G401 (cell line): ENCODE results near the gene DPYSL3. TPM values are rescaled to one million over a fixed set of nuclear protein-coding genes. Genes with fewer than 3 reads are reported as not detected.
A peak's percentile ranks its signal among the peaks of the same experiment; 100 is the strongest.
"Not testable (repeated sequence)": the region's sequence is repeated elsewhere in the genome, so short reads cannot be mapped to it uniquely, and the experiment has no call there.

ENCODE experiments used
- DNase-seq: peaks from one replicate; pipeline ENCODE4 v3.0.0-alpha.2; 2015; ENCODE audit warnings: low spot score
- in situ Hi-C: cut with HindIII; loops from 2 replicates; pipeline ENCODE4 v1.10.0; 2016; ENCODE audit warnings: low sequenced_read_pairs, mixed read lengths
- total RNA-seq: library from RNA; depleted of rRNA; stranded (reverse); fragments of >200 nt; shearing (Covaris generic); gene quantifications from 2 replicates; pipeline ENCODE4 v1.2.3, GENCODE V29; 2014

The DPYSL3 gene
- total RNA-seq, 1 experiment from 2014 or later: 0.58 TPM

DNA sequence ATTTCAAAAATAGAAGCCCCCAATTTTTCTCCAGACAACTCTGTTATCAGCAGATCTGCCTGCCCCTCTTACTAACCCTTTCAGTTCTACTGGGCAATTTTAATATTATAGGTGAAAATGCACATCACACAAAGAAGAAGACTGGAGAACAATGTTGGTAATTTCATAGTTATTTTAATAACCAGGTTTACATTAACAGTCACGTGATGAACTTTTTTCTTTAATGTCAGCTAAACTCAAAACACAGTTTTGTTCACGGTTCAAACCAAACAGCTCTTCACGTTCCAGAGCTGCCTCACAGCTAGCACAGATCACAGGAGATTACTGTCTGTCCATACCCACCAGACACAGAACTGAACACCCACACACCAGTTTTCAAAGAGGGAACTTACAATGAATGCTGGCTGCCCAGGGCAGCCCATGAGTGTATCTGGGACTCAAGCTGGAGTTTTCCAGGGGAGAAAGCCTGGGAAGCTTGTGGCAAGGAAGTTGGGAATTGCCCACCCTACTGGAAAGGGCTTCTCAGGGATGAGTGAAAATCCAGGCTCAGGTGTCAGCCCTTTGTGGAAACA lies 119.1 kb downstream of the DPYSL3 start:
- in situ Hi-C loops: no loop called here
- no peak for DNase-seq

DNA sequence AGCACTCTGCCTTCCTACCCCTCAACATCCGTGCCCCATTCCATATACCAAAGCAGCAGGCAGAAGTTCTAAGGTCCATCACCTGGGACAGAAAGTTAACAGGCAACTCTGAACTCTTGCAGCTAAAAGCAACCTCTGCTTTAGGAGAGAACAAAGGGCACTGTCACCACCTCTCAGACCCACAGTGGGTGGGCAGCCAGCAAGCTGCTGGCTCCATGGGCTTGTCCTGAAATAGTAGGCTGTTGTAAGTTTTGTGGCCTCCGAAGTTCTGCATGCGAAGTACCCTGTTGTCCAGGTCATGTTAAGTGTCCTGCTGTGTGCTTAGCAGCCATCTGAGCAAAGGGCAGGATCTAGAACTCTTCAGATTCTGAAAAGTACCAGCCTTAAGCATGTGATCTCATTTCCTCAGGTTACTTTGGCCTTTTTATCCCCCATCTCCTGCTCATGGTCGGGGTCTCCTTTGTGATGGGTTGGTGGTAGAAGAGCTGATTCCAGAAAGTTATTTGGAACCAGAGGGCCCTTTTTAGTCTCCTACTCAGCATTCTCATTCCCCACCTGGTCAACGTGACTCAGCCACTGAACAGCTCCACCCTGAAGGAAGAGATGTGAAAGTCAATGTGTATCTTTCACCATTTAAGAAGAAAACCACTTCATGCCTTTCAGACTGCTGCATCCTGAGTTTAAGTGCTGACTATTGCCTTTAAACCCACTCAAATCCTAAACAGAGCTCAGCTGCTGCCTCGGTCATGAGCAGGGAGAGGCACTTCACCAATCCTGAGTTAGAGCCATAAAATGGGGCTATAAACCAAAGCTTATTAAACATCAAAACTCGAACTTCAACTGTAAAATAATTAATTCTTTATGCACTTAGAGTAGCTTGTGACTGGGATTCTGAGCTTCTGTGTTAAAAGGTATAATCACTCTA lies 121.4 kb downstream of the DPYSL3 start:
- in situ Hi-C loops: no loop called here
- no peak for DNase-seq

- in situ Hi-C loops: no loop called here
- peak; percentile 16 for DNase-seq
Observed at GRCh38 chr5:147387109-147387508, 122.8 kb downstream of the DPYSL3 start.

DNA sequence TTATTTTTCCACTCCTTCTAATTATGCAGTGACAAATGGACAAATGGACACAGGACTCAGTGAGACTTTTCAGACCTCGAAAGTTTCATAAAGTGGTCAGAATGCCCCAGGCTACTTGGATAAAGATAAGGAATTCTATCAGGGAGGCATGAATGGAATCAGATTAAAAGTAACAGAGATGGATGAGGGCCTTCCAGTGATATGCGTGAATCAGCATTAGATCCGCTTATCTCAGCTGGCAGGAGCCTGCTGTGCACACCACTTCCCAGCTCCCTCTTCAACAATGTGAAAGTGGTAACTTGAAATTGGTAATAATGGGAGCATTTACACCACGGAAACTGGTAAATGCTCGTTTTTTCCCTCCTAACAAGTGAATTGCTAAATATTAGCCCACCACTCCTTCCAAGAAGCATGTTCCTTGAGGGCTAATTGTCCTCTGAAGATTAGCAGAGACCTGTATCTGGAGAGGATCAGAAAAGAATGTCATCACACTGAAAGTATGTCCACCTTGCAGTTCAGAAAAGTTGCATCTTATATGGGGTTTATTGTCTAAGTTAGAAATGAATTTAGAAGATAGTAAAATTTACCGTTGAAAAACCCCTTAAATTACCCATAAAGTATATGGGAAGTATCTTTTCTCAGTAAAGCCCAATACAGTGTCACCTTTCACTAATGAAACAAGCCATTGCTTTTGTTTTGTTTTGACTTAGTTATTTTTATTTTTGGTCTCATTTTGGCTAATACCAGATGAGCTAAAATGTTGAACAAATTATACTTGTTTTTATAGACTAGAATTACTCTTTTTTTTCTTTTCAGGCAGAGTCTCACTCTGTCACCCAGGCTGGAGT lies 125.3 kb downstream of the DPYSL3 start:
- DNase-seq: peak; percentile 36

GRCh38 chr5:147382776-147383175 lies 127.1 kb downstream of the DPYSL3 start:
- DNase-seq: peak; percentile 84
- in situ Hi-C loops: no loop called here

More for the DNA sequence above, 125.3 kb downstream of the DPYSL3 start:
- in situ Hi-C loops: no loop called here

GRCh38 chr5:147381555-147381954 lies 128.3 kb downstream of the DPYSL3 start:
- in situ Hi-C loops: no loop called here
- no peak for DNase-seq

DNA sequence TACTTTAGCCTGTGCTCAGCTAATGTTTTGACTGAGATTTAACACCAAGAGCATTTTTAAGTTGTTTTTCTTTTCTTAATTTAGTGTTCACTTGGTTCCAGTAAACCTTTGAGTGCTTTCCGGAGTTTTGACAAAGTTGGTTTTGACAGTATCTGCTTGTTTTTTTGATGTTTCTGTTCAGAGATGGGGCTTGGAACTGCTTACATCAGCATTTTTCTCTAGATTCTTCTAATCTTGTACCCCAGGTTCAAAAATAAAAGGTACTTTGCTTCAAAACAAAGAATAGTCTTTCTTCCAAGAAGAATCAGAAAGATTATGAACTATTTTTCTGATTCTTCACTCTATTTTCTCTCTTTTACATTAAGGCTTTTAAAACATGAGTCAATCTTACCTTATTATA lies 132.2 kb downstream of the DPYSL3 start:
- DNase-seq: no peak
- in situ Hi-C loops: no loop called here

DNA sequence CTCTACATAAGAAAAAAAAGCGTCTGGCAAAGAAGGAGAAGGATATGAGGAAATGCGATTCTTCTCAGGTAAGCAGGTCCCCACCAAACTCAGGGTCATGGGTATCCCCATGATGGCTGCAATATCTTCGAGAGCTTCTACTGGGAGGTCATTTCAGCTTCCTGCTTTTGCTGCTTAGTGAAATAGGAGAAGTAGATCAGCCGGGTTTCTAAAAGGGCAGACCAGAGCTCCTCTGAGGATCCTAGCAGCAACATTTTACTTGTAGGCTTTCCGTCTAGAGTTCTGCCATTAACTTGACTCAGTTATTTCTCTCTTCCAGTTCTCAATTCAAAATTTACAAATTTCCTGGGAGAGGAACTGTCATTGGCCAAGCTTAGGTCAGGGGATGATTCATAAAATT lies 134.7 kb downstream of the DPYSL3 start:
- in situ Hi-C loops: no loop called here
- no peak for DNase-seq

DNA sequence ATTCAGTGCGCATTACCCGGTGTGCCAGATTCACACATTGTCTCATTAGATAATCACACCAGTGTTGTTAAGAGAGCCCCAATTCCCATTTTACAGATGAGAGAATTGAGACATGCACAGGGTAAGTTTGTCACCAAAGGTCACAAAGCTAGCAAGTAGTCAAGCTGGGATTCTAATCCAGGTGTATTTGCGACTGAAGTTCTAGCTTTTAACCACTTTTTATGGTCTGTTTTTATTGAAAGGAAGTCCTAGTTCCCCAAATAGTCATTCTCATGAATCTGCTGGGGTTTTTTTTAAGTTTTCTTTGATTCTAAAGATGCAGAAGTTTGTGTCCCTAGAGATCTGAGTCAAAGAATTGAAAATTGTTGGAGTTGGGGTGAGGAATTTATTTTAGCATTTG lies 136.5 kb downstream of the DPYSL3 start:
- in situ Hi-C loops: no loop called here
- no peak for DNase-seq

- in situ Hi-C loops: no loop called here
- DNase-seq: no peak
Observed at GRCh38 chr5:147372191-147372590, 137.7 kb downstream of the DPYSL3 start.

DNA sequence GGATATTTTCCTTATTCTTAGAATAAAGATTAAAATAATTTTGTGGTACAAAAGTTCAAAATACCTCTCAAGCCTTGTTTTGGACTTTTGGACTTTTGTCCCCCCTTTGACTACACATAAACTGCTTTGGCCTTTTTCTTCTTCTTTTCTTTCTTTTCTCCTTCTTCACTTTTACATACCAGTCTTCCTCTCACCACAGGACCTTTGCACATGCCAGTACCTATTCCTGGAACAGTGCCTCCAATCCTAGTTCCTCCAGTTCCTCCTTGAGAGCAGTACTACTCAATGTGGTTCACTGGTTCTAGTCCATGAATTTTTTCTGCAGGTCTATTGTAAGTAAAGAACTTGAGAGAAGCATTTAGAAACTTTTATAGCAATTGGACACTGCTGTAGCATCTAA lies 138.6 kb downstream of the DPYSL3 start:
- DNase-seq: no peak
- in situ Hi-C loops: no loop called here

GRCh38 chr5:147369742-147370374 lies 140.0 kb downstream of the DPYSL3 start:
- DNase-seq: no peak
- in situ Hi-C loops: no loop called here

DNA sequence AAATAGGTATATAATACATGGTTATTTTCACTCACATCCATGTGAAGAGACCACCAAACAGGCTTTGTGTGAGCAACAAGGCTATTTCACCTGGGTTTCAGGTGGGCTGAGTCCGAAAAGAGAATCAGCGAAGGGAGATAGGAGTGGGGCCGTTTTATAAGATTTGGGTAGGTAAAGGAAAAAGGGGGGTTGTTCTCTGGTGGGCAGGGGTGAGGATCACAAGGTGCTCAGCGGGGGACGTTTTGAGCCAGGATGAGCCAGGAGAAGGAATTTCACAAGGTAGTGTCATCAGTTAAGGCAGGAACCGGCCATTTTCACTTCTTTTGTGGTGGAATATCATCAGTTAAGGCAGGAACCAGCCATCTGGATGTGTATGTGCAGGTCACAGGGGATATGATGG lies 142.5 kb downstream of the DPYSL3 start:
- DNase-seq, in situ Hi-C loops: not testable (repeated sequence)

DNA sequence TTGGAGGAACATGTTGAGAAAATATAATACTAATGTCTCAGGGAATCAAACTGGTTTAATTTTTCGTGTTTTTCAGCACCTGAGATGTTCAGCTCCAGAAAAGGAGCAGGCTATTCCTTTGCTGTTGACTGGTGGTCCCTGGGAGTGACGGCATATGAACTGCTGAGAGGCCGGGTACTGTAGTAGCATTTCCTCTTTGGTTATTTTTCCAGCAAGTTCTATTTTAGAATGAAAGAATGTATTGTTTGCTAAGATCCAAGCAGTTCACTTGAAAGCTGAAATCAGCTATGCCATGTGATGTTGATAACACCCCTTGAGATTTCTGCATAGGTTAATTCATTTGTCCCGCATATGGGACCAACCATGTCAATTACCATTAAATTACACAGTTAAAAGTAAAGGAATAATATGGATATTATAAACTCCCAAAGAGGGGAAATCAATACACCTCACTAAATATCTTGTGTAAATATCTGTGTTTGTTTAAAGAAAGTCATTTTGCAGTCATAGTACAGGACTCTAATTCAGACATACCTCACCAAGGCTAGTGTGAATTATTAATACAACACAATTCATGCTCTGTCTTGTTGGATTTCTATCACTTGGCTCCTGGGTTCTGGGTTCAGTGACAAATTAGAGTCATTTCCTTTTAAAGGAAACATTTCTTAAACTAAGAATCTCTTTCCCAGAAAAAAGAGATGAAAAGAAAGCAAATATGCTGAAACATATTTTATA lies 148.3 kb downstream of the DPYSL3 start:
- no peak for DNase-seq
- in situ Hi-C loops: no loop called here

GRCh38 chr5:147360816-147361215 lies 149.1 kb downstream of the DPYSL3 start:
- no peak for DNase-seq
- in situ Hi-C loops: no loop called here

- DNase-seq: no peak
- in situ Hi-C loops: no loop called here
Observed at GRCh38 chr5:147359581-147359980, 150.3 kb downstream of the DPYSL3 start.

GRCh38 chr5:147359101-147359500 lies 150.8 kb downstream of the DPYSL3 start:
- in situ Hi-C loops: no loop called here
- DNase-seq: no peak

GRCh38 chr5:147349241-147349640 lies 160.6 kb downstream of the DPYSL3 start:
- in situ Hi-C loops: no loop called here
- no peak for DNase-seq

GRCh38 chr5:147348451-147348850 lies 161.4 kb downstream of the DPYSL3 start:
- no peak for DNase-seq
- in situ Hi-C loops: no loop called here
